T-helper 1 cell treated with Interleukin-12 subunit alpha and Interleukin-12 subunit beta and Interleukin-4 antibody, amounts not matched to agents 30 ng/mL and 1 ng/mL, for 36 hours (primary cell): Measurements from ENCODE around the gene ZNF429. TPM values are rescaled to one million over a fixed set of nuclear protein-coding genes. Genes with fewer than 3 reads are reported as not detected.
"Not testable (repeated sequence)": the region's sequence is repeated elsewhere in the genome, so short reads cannot be mapped to it uniquely, and the experiment has no call there.

Experiments used
- intact Hi-C: fragments of 100-400 bp; cut with micrococcal nuclease; formaldehyde crosslinking; loops from one replicate; pipeline ENCODE4 v1.15.1; 2024
- total RNA-seq: library from RNA; stranded (reverse); gene quantifications from 2 replicates; pipeline ENCODE4 v1.2.3, GENCODE V29; 2022

Gene ZNF429
- total RNA-seq, result 3.2 and 4.3 TPM in 2 replicates

DNA sequence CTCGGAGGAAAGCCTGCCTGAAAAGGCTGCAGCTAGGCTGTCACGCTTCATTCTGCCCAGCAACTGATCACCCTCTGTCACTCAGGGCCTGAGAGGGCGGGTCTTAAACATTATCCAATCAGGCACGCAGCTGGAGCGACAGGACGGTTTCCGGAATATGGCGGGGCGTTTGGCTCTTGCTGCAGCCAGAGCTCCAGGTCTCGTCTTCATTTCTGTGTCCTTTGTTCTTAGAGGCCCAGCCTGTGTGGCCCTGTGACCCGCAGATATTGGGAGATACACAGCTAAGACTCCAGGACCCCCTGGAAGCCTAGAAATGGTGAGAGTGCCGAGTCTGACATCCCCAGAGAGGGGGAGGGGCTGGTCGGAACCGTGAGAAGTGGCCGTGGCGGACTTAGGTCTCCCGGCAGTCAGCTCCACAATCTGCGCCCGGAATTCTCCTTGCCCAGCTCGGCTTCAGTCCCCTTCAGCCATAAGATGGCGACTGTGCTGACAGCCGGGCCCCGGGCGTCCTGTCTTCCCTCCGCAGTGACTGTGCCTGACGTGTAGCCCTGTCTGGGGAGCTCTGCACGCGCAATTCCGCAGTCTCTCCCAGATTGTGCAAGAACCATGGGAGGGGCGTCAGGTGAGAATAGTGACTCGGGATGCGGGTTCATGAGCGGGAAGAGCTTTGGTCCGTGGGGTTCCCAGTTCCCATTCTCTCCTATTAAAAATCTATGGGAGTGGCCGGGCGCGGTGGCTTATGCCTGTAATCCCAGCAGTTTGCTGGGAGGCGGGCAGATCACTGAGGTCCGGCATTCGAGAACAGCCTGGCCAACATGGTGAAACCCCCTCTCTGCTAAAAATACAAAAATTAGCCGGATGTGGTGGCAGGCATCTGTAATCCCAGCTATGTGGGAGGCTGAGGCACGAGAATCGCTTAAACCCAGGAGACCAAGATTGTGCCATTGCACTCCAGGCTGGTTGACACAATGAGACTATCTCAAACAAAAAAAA is at the start of gene ZNF429:
Gene ZNF429, plus strand, starts transcription at position 144 of the 993 bp plus-strand sequence. Its CDS starts 170 bp downstream, at position 314.
- intact Hi-C loops, result loop anchor here (1.0 to 10.0 kb wide), 16 partner anchors 64 to 1641 kb away; partner anchors contain the start of genes ZNF100, ZNF253, ZNF43 and ZNF430

DNA sequence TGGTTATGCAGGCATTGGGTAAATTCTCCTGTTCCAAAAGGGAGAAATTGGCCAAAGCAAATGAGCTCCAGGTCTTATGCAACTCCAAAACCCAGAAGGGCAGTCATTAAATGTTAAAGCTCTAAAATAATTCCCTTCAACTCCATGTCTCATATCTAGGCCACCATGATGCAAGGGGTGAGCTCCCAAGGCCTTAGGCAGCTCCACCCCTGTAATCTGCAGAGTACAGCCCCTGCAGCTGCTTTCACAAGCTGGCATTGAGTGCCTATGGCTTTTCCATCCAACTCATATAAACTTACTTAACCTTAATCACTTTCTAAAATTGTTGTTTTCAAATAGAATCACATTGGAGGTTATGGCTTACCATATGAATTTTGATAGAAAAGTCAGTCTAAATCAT is 44.7 kb upstream of the ZNF429 start:
- intact Hi-C loops, result no loop called here

DNA sequence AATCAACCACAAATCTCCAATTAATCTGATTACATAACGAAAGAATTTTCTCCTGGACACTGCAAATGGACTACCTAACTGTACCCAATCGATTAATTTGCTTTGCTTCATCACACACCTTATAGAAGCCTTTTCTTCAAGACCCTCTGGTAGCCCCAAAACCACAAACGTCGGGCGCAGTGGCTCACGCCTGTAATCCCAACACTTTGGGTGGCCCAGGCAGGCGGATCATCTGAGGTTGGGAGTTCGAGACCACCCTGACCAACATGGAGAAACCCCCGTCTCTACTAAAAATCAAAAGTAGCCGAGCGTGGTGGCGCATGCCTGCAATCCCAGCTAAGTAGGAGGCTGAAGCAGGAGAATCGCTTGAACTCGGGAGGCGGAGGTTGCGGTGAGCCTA is 42.9 kb upstream of the ZNF429 start:
- intact Hi-C loops, result no loop called here

DNA sequence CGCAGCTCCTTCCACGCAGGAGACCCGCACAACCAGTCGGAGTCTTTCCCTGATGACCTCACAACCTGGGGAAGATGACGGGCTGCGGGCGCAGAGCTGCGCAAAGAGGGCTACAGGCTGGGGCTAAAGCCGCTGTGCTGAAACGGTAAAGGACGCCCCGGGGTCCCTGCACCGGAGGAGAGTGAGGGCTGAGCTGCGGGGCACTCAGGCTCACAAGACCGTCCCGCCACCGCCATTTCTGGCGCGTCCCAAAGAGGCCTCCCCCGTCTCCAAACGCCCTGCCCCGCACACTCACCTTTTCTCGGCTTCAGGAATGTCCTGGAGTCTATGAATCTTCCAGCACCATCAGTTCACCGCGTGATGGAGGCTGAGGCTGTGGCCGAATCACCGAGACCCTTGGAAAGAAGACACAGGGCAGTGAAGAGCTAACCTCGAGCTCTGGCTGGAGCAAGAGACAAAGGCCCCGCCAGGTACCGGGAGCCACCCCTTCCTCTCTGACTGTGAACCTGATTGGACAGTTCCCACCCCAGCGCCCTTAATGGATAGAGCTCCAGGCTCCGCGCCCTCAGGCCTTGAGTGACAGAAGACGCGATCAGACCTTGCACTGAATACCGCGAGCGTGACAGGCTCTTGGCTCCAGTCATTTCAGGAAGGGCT is 41.8 kb upstream of the ZNF429 start:
- intact Hi-C loops, result no loop called here

DNA sequence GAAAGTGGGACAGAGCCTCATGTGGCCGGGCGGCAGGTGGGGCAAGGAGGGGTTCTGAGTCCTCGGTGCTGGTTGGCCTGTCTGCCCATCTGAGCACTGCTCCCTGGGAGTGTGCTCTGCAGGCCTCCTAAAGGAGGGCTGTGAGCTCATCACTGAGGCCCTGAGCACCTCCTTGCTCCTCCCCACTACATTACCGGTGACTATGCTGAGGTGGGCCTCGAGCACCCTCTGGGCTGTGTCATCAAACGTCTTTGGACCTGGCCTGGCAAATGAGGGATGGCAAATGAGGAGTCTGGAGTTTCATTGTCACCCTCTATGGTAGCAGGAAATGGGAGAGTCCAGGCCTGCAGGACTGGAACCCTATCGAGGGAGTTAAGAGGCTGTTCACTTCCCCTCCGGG is 38.8 kb upstream of the ZNF429 start:
- intact Hi-C loops, result no loop called here

DNA sequence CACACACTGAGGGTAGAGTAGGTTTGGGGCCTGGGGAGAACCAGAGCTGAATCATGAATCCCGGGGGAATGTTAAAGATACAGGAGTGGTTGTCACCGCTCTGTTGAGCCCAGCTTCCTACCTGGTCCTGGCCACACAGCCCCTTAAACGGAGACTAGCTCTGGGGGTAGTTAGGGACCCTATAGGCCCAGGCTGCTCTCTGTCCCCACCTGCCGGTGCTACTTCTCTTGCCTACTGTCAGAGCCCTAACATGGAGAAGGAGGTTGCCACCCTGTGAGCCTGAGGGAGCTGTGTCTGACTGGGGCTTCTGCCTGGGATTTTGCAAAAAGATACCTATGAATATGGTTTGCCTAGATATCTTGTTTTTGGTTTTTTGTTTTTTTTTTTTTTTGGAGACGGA is 36.6 kb upstream of the ZNF429 start:
- intact Hi-C loops, result no loop called here

DNA sequence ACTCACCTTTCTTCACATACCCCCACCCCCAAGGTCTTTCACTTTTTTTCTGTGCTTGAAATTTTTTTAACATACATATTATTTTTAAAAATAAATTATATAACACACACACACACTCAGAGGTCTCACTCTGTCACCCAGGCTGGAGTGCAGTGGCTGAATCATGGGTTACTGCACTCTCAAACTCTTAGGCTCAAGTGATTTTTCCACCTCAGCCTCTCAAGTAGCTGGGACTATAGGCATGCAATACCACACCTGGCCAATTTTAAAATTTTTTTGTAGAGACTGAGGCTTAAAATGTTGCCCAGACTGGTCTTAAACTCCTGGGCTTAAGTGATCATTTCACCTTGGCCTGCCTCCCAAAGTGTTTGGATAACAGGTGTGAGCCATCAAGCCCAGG is 32.9 kb upstream of the ZNF429 start:
- intact Hi-C loops, result no loop called here

DNA sequence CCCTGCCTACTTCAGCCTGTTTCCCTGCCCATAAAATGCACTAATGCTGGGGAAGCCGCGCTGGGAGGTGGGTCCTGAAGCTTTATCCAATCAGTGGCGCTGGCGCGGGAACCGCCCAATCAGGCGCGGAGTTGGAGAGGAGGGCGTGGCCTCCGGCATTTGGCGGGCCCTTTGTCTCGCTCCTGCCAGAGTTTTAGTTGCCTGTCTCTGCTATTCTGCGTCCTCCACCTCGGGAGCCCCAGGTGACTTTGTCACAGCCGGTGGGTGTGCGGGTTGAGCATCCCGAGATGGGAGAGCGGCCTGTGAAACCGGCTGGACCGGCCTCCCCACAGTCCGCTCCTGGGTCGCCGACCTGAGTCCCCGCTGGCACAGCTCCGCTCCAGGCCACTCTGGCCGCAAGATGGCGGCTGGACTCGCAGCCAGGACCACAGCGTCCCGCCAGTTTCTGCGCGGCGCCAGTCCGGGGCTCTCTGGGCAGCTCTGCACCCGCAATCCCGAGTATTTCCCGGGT is 30.7 kb upstream of the ZNF429 start:
- intact Hi-C loops, result no loop called here

DNA sequence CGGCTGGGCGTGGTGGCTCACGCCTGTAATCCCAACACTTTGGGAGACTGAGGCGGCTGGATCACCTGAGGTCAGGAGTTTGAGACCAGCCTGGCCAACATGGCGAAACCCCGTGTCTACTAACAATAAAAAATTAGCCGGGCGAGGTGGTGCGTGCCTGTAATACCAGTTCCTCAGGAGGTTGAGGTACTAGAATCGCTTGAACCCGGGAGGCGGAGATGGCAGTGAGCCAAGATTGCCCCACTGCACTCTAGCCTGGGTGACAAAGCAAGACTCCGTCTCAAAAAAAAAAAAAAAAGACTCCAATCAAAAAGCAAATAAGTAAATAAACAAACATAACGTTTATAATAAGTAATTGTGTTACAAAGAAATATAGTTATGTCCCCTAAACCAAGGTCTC is 23.0 kb upstream of the ZNF429 start:
- intact Hi-C loops, result not testable (repeated sequence)

DNA sequence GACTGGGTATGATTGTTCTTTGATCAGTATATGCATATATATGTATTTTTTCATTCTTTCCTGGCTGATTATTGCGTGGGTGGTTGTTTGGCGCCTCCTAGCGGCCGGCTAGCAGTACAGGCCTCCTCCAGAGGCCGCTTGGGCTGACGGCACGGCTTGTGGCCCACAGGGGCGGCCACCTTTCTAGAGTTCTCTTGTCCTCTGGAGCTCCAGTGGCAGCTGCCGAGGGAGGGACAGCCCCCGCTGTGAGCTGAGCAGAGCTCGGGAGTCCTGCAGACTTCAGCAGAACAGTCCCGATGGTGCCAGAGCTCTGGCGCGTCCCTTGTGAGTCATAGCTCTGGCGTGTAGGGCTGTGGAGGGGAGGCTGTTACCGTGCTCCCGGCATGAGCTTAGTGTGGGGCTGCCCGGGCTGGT is 22.5 kb upstream of the ZNF429 start:
- intact Hi-C loops, result no loop called here

DNA sequence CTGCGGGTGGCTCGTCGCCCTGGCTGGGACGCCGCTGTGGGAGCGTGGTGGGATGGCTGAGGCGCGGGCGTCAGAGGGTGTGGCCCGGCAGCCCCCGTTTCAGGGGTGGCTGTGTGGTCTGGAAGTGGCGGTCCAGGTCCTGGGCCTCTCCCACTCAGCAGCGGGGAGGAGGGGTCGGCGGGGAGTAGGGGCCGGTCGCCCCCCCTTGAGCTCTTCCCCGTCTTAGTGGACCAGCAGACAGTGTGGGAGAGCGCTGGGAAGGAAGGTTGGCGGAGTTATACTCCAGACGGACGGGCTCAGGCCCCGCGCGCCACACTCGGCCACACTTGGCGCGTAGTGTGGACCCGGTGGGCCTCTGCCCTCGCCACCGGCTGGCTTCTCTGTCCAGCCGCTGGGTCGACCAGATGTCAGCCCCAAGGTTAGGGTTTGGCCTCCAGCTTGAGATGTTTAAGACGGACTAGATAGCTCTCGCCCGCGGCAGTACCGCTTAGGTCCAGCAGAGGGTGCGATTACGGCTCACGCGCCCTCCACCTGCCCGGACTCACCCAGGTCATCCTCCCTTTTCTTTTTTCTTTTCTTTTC is 21.7 kb upstream of the ZNF429 start:
- intact Hi-C loops, result no loop called here

DNA sequence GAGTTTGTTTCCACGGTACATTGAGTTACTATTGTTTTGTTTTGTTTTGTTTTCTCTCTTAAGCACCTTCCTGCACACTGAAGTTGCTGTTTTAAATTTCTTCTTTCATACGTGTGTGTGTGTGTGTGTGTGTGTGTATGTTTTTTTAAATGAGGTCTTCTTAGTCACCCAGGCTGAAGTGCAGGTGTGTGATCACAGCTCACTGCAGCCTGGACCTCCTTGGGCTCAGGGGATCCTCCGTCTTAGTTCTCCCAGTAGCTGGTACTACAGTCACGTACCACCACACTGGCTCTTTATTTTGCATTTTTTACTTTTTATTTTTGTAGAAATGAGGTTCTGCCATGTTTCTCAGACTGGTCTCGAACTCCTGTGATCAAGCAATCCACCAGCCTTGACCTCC is 20.8 kb upstream of the ZNF429 start:
- intact Hi-C loops, result no loop called here

DNA sequence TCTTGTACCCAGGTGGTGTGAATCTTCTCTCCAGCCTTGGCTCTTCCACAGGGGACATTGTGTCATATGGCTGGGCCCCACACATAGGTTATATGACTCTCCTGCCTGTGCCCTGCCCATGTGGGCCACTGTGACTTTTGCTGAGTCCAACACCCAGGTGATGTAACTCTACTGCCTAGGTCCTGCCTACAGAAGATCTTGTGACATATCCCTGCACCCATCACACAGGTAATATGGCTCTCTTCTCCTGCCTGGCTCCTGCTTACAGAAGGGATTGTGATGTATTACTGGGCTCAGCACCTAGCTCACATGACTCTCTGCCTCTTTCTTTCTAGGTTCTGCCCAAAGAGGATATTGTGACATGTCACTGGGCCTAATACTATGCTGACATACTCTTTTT is 19.5 kb upstream of the ZNF429 start:
- intact Hi-C loops, result no loop called here

DNA sequence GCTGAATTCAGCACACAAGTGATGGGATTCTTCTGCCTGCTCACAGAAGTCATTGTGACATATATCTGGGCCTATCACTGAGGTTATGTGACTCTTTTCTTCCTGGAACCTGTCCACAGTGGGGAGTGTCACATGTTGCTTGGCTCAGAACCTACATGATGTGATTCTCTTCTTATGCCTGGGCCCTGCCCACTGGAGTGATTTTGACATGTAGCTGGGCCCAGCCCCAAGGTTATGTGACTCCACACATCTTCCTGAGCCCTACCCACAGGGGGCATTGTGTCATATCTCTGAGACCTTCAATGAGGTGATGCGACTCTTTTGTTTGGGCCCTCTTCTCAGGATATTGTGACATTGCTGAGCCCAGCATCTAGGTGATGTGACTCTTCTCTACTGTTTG is 17.4 kb upstream of the ZNF429 start:
- intact Hi-C loops, result no loop called here

DNA sequence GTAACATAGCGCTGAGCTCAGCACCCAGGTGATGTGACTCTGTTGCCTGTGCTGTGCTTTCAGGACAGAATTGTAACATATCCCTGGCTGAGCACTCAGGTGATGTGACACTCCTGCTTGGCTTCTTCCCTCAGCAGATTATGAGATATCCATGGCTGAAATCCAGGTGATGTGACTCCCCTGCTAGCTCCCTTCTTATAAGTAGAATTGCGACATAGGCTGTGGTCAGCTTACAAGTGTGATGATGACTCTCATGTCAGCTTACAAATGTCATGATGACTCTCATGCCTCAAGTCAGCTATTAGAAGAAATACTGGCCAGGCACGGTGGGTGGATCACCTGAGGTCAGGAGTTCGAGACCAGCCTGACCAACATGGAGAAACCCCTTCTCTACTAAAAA is 14.3 kb upstream of the ZNF429 start:
- intact Hi-C loops, result no loop called here

DNA sequence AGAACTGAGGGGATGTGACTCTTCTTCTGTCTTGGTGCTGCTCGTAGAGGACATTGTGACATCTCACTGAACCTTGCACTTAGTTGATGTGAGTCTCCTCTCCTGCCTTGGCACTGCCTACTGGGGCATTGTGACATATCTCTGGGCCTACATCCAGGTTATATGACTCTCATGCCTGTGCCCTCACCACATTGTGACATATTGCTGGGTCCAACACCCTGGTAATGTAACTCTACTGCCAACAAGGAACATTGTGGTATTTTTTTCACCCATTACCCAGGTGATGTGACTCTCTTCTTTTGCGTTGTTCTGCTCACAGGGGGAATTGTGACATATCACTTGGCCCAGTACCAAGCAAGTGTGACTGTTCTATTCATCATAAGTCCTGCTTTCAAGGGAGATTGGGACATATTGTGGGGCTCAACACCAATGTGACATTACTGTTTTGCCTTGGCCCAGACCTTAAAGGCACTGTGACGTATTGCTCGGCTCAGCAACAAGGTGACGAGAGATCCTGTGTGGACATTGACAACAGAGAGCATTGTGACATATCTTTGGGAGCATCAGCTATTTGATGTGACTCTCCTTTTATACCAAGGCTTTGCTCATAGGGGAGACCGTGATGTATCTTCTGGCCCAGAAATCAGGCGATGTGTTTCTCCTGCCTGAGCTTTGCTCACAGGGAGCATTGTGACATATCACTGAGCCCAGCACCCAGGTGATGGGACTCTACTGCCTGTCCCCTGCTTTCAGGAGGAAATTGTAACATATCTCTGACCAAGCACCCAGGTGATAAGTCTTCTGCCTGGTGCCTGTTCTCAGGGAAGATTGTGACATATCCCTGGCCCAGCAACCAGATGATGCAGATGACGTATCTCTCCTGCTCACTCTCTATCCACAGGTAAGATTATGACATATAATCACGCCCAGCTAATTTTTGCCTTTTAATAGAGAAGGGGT is 12.2 kb upstream of the ZNF429 start:
- intact Hi-C loops, result no loop called here

DNA sequence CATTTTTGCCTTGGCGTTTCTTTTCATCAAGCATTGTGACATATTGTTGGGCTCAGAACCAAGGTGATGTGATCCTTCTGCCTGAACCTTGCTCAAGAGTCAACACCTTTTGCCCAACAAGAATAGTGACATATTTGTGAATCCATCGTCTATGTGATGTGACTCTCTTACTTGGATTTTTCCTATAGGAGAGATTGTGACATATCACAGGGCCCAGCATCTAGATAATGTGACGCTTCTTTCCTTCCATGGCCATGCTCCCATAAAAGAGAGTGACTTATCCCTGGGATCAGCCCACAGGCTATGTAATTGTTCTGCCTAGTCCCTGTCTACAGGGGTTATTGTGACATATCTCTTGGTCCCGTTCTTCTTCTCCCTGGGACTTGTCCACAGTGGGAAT is 8.5 kb upstream of the ZNF429 start:
- intact Hi-C loops, result no loop called here

DNA sequence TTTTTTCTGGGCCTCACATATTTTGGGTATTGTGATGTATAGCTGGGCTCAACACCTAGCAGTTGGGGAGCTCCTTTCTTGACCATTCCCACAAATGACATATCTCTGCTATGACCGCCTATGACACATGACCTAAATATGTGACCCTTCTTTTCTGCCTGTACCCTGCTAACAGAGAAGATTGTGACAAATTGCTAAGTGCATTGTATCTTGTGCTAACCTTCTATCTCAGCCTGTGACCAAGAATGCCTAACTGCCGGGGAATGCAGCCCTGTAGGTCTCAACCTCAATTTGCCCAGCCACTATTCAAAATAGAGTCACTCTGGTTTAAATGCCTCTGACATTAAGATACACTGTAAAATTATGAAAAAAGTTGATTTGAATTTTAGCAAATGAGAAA is 6.8 kb upstream of the ZNF429 start:
- intact Hi-C loops, result no loop called here

DNA sequence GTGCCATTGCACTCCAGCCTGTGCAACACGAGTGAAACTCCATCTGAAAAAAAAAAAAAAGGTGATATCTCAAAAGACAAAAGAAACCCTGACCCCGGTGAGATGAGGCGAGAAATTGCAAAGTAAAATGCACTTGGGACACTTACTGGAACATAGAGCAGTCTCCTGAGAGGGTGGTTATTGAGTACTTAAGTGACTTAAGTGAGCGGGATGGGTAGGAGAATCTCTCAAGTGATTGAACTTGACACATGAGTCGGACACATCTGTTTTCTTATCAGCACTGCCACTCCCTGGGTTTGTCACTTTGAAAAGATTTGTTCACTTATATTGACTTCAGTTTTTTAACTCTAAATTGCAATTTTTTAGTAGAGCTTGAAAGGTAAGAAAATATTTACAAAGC is 2.8 kb downstream of the ZNF429 start:
- intact Hi-C loops, result loop anchor here (10.0 kb wide), 4 partner anchors 583 to 1643 kb away; partner anchors contain the start of genes ZNF253, ZNF737, ZNF85 and ZNF93

DNA sequence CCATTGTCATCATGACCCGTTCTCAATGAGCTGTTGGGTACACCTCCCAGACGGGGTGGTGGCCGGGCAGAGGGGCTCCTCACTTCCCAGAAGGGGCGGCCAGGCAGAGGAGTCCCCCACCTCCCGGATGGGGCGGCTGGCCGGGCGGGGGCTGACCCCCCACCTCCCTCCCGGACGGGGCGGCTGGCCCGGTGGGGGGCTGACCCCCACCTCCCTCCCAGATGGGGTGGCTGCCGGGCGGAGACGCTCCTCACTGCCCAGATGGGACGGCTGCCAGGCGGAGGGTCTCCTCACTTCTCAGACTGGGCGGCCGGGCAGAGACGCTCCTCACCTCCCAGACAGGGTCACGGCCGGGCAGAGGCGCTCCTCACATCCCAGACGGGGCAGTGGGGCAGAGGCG is 5.7 kb downstream of the ZNF429 start:
- intact Hi-C loops, result not testable (repeated sequence)

DNA sequence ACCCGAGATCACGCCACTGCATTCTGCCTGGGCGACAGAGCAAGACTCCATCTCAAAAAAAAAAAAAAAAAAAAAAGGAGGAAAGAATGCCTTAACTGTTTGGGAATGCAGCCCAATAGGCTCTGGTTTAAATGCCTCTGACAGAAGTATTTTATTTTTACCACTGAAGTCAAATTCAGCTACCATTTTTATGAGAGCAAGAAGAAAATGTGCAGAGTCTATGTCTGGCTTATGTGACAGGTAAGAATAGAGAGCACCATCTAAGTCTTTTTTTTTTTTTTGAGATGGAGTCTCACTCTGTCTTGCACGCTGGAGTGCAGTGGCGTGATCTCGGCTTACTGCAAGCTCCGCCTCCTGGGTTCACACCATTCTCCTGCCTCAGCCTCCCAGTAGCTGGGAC is 7.2 kb downstream of the ZNF429 start:
- intact Hi-C loops, result not testable (repeated sequence)
